Mammary epithelial cell (primary cell): ENCODE data around the gene TUB.

Experiments
- EZH2 ChIP-seq: IDR thresholded peaks from 2 replicates; pipeline ENCODE4 v1.6.1; 2012; ENCODE audit warnings: low read length, inconsistent platforms, borderline replicate concordance
- TF ChIP-seq, protein P1 (sequence below), 2 donors: IDR thresholded peaks in 1 of 2; conservative IDR thresholded peaks in 1 of 2; 2 replicates each; pipeline ENCODE4 v1.5.1; 2011 to 2012; ENCODE audit warnings: inconsistent platforms in 2 of 2, low read length in 2 of 2, mild to moderate bottlenecking in 2 of 2, control low read depth in 1 of 2, low read depth in 1 of 2; ENCODE audit not compliant: insufficient read depth in 1 of 2; ENCODE audit errors: extremely low read depth in 1 of 2

DNA sequence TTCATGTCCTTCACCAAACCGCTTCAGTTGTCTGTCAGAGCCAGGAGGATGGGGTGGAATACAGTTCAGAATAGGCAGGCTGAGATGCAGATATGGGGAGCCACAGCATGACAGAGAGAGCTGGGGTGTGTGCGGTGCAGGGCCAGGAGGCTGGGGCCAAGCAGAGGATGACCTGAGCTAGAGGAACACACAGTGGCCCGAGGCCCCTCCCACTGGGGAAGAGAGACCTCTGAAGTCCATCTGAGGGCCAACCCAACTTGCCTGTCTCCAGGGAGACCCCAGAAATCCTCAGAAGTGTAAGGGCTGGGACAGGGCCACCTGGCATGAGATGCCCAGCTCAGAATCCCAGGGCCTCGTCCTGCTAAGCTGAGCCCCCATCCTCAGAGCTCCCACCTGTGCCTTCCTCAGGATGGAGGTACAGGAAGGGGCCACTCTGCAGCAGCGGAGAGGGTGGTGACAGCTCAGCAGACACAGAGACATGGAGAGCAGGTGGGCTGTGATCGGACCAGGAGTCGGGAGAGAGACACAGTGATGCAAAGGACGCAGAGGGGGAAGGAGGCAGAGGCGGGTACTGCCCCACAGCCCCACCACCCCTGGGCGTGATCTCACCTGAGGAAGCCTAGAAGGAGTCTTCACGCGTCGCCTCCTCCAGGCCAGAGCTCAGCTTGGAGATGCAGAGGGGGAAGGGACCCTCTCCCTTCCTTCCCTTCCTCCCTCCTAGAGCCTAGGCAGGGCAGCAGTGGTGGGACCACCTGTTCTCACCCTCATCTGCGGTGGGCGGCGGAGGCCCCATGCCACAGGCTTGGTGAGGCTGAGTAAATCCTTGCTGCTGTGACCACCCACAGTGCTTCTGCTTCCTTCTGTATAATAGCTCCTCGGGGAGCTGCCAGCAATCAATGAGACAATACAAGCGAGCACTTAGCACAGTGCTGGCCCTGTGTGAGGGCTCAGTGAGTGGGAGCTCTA lies 9.1 kb upstream of the TUB start:
- TF ChIP-seq, protein P1, sequence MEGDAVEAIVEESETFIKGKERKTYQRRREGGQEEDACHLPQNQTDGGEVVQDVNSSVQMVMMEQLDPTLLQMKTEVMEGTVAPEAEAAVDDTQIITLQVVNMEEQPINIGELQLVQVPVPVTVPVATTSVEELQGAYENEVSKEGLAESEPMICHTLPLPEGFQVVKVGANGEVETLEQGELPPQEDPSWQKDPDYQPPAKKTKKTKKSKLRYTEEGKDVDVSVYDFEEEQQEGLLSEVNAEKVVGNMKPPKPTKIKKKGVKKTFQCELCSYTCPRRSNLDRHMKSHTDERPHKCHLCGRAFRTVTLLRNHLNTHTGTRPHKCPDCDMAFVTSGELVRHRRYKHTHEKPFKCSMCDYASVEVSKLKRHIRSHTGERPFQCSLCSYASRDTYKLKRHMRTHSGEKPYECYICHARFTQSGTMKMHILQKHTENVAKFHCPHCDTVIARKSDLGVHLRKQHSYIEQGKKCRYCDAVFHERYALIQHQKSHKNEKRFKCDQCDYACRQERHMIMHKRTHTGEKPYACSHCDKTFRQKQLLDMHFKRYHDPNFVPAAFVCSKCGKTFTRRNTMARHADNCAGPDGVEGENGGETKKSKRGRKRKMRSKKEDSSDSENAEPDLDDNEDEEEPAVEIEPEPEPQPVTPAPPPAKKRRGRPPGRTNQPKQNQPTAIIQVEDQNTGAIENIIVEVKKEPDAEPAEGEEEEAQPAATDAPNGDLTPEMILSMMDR (conservative IDR thresholded peaks at IDR 0.05 in 1 of 2, IDR thresholded peaks at IDR 0.05 in 1 of 2; ENCODE audit: extremely low read depth in 1 of 2, insufficient read depth in 1 of 2, low read depth in 1 of 2, low read length in 2 of 2): no peak
- no peak for TF ChIP-seq EZH2
